A549 (cell line): ENCODE data around the gene RELL2. TPM values are rescaled to one million over a fixed set of nuclear protein-coding genes. Genes with fewer than 3 reads are reported as not detected.

Experiments used
- ATAC-seq, 2 experiments: fragments of 200-7000 bp in 1 of 2; fragments of >200 bp in 1 of 2; cut with Nextera tagmentation in 1 of 2; cut with Tn5 transposase in 1 of 2; 3 replicates each; pipeline versions ENCODE4 v1.8.0 to v1.9.1; 2018 to 2020; ENCODE audit warnings: mild to moderate bottlenecking in 1 of 2, moderate library complexity in 1 of 2
- CTCF ChIA-PET: fragments of 300-600 bp; sonication (Branson Sonifier 250); formaldehyde crosslinking; extraction: SDS; loops from one replicate; lab custom pipeline; 2021; ENCODE audit warnings: antibody characterized with exemption, inconsistent platforms; lab: Yijun Ruan, JAX
- POLR2A ChIA-PET: fragments of 350-600 bp; formaldehyde crosslinking; extraction: SDS; loops from one replicate; lab custom pipeline; 2021; ENCODE audit warnings: antibody characterized with exemption, inconsistent platforms; lab: Yijun Ruan, JAX
- DNase-seq, 2 experiments: peaks; one replicate each; pipeline versions ENCODE4 v3.0.0 to v3.0.0-alpha.2; 2011 to 2016; ENCODE audit warnings: low read depth in 1 of 2, low spot score in 1 of 2
- FAIRE-seq: peaks from 2 replicates; lab custom pipeline; 2011; peaks lifted over from hg19 to GRCh38; lab: Jason Lieb, UNC
- H3K27ac ChIP-seq, 2 experiments: fragments of >200 bp; sonication (Bioruptor Twin); formaldehyde crosslinking; 3 replicates each; pipeline ENCODE4 v1.5.1; 2016 to 2017
- H3K4me1 ChIP-seq: fragments of >200 bp; sonication (Bioruptor Twin); formaldehyde crosslinking; 3 replicates; pipeline ENCODE4 v1.6.1; 2016
- H3K4me2 ChIP-seq: fragments of >200 bp; sonication (Bioruptor Twin); formaldehyde crosslinking; 3 replicates; pipeline ENCODE4 v1.6.1; 2016
- H3K4me3 ChIP-seq: fragments of >200 bp; sonication (Bioruptor Twin); formaldehyde crosslinking; 3 replicates; pipeline ENCODE4 v1.5.1; 2016
- H3K9me3 ChIP-seq: fragments of >200 bp; sonication (Bioruptor Twin); formaldehyde crosslinking; 3 replicates; pipeline ENCODE4 v1.6.1; 2016
- ATOH8 ChIP-seq: fragments of 250-450 bp; sonication (Bioruptor Pico); IDR thresholded peaks from 2 replicates; pipeline ENCODE4 v1.5.0; 2020; ENCODE audit warnings: low read depth, mild to moderate bottlenecking, moderate library complexity
- BCL3 ChIP-seq: fragments of >200 bp; sonication (Bioruptor Twin); formaldehyde crosslinking; IDR thresholded peaks from 3 replicates; pipeline ENCODE4 v1.6.1; 2016
- BHLHE40 ChIP-seq: IDR thresholded peaks from 2 replicates; pipeline ENCODE4 v1.6.1; 2012; ENCODE audit warnings: low read depth, low read length, inconsistent platforms
- CEBPB ChIP-seq, 2 experiments: fragments of >200 bp in 1 of 2; sonication (Bioruptor Twin) in 1 of 2; formaldehyde crosslinking in 1 of 2; IDR thresholded peaks; 2 replicates each; pipeline ENCODE4 v1.6.1; 2012 to 2016
- CHD2 ChIP-seq: fragments of 150-350 bp; IDR thresholded peaks from 2 replicates; pipeline ENCODE4 v1.6.1; 2014; ENCODE audit warnings: low read length; ENCODE audit not compliant: partially characterized antibody
- CHD4 ChIP-seq: fragments of 200-600 bp; sonication (generic); IDR thresholded peaks from 2 replicates; pipeline ENCODE4 v1.6.1; 2016; ENCODE audit warnings: antibody characterized with exemption, mild to moderate bottlenecking, borderline replicate concordance
- CTCF ChIP-seq: fragments of >200 bp; sonication (Bioruptor Twin); formaldehyde crosslinking; IDR thresholded peaks from 3 replicates; pipeline ENCODE4 v1.5.1; 2016
- E2F6 ChIP-seq: IDR thresholded peaks from 2 replicates; pipeline ENCODE4 v1.6.1; 2012; ENCODE audit warnings: low read depth, borderline replicate concordance
- EHF ChIP-seq: fragments of 250-450 bp; sonication (Bioruptor Pico); IDR thresholded peaks from 2 replicates; pipeline ENCODE4 v1.5.0; 2020; ENCODE audit warnings: mild to moderate bottlenecking
- EP300 ChIP-seq, 2 experiments: fragments of >200 bp; sonication (Bioruptor Twin); formaldehyde crosslinking; IDR thresholded peaks; 2 replicates in 1 of 2; 3 replicates in 1 of 2; pipeline ENCODE4 v1.6.1; 2016 to 2017
- ESRRA ChIP-seq: fragments of 150-350 bp; IDR thresholded peaks from 2 replicates; pipeline ENCODE4 v1.6.1; 2014; ENCODE audit warnings: mild to moderate bottlenecking, low read length, borderline replicate concordance
- FOXS1 ChIP-seq: fragments of 250-450 bp; sonication (Bioruptor Pico); IDR thresholded peaks from 2 replicates; pipeline ENCODE4 v1.5.0; 2020; ENCODE audit warnings: mild to moderate bottlenecking, moderate library complexity
- HDAC2 ChIP-seq: fragments of 200-600 bp; sonication (generic); IDR thresholded peaks from 2 replicates; pipeline ENCODE4 v1.6.1; 2016
- HEYL ChIP-seq: fragments of 250-450 bp; sonication (Bioruptor Pico); IDR thresholded peaks from 2 replicates; pipeline ENCODE4 v1.8.0; 2021; ENCODE audit warnings: mild to moderate bottlenecking, moderate library complexity
- HOXB5 ChIP-seq: fragments of 250-450 bp; sonication (Bioruptor Pico); IDR thresholded peaks from 2 replicates; pipeline ENCODE4 v1.5.0; 2020; ENCODE audit warnings: mild to moderate bottlenecking, moderate library complexity
- JUN ChIP-seq, 2 experiments: fragments of >200 bp; sonication (Bioruptor Twin); formaldehyde crosslinking; IDR thresholded peaks; 2 replicates in 1 of 2; 3 replicates in 1 of 2; pipeline ENCODE4 v1.6.1; 2016 to 2017
- KDM1A ChIP-seq: fragments of 200-600 bp; sonication (generic); IDR thresholded peaks from 2 replicates; pipeline ENCODE4 v1.6.1; 2016; ENCODE audit warnings: low read depth, mild to moderate bottlenecking
- MYC ChIP-seq: IDR thresholded peaks from 2 replicates; pipeline ENCODE4 v1.6.1; 2012; ENCODE audit warnings: mild to moderate bottlenecking, inconsistent platforms, low read length, improper control_type of control experiment, borderline replicate concordance
- NFE2L2 ChIP-seq: fragments of 150-350 bp; conservative IDR thresholded peaks from 2 replicates; pipeline ENCODE4 v1.6.1; 2014; ENCODE audit warnings: low read length
- NPAS2 ChIP-seq: fragments of 250-450 bp; sonication (Bioruptor Pico); IDR thresholded peaks from 2 replicates; pipeline ENCODE4 v1.8.0; 2022; ENCODE audit warnings: mild to moderate bottlenecking, moderate library complexity, borderline replicate concordance
- NR3C1 ChIP-seq: fragments of >200 bp; sonication (Bioruptor Twin); formaldehyde crosslinking; IDR thresholded peaks from 3 replicates; pipeline ENCODE4 v1.6.1; 2017
- POLR2AphosphoS2 ChIP-seq: conservative IDR thresholded peaks from 2 replicates; pipeline ENCODE4 v1.6.1; 2012; ENCODE audit warnings: low read length, improper control_type of control experiment, inconsistent platforms
- RAD21 ChIP-seq, 2 experiments: fragments of >200 bp in 1 of 2; sonication (Bioruptor Twin) in 1 of 2; formaldehyde crosslinking in 1 of 2; IDR thresholded peaks in 1 of 2; conservative IDR thresholded peaks in 1 of 2; 2 replicates in 1 of 2; 3 replicates in 1 of 2; pipeline ENCODE4 v1.6.1; 2012 to 2018; ENCODE audit warnings: inconsistent platforms in 1 of 2
- REST ChIP-seq: fragments of 200-600 bp; sonication (generic); IDR thresholded peaks from 2 replicates; pipeline ENCODE4 v1.6.1; 2016; ENCODE audit warnings: antibody characterized with exemption, mild to moderate bottlenecking, moderate library complexity
- RNF2 ChIP-seq: fragments of 200-600 bp; sonication (generic); IDR thresholded peaks from 2 replicates; pipeline ENCODE4 v1.6.1; 2016; ENCODE audit warnings: low read depth, mild to moderate bottlenecking, antibody characterized with exemption, moderate library complexity, borderline replicate concordance
- TFCP2L1 ChIP-seq: fragments of 250-450 bp; sonication (Bioruptor Pico); IDR thresholded peaks from 2 replicates; pipeline ENCODE4 v1.5.0; 2021; ENCODE audit warnings: mild to moderate bottlenecking
- ZC3H11A ChIP-seq: fragments of 450-650 bp; IDR thresholded peaks from 2 replicates; pipeline ENCODE4 v1.6.1; 2014; ENCODE audit warnings: antibody characterized with exemption, mild to moderate bottlenecking
- ZNF302 ChIP-seq: fragments of 250-450 bp; sonication (Bioruptor Pico); IDR thresholded peaks from 2 replicates; pipeline ENCODE4 v1.9.0; 2021; ENCODE audit warnings: inconsistent platforms, mild to moderate bottlenecking, moderate library complexity
- ZSCAN20 ChIP-seq: fragments of 250-450 bp; sonication (Bioruptor Pico); IDR thresholded peaks from 2 replicates; pipeline ENCODE4 v1.8.0; 2022; ENCODE audit warnings: mild to moderate bottlenecking, moderate library complexity
- WGBS: methylation state at CpG from one replicate; pipeline ENCODE4 v1.1.6; 2017; ENCODE audit errors: missing lambda C conversion rate; 5-methylcytosine and 5-hydroxymethylcytosine counted together
- polyA plus RNA-seq, 4 experiments: library from polyadenylated mRNA; depleted of rRNA in 3 of 4; stranded (reverse); fragments of >200 nt; fragmentation: RNase III in 1 of 4; extraction: RNeasy Plus Mini Kit Qiagen cat#74134 plus additional on column Dnase treatment in 1 of 4; gene quantifications; 2 replicates in 3 of 4; 3 replicates in 1 of 4; pipeline ENCODE4 v1.2.3, GENCODE V29; 2011 to 2017

Gene RELL2
- polyA plus RNA-seq, 2 of the 4 experiments (the other 2 are of a cell fraction), result 3.6 to 6.5 TPM

- FAIRE-seq (no peak), ATAC-seq (no peak), DNase-seq (no peak)
- Histone ChIP-seq H3K4me1 (peaks cover 27% of the 10 kb centered on the region), H3K27ac (no peak overlapping the region), H3K9me3 (no peaks in the 10 kb centered on the region), H3K4me3 (no peak overlapping the region), H3K4me2 (no peak overlapping the region)
- ChIA-PET POLR2A (no interaction called here), CTCF (interaction anchor here (1.3 to 11.9 kb wide), 5 partner anchors 9 to 188 kb away, joined by 3 to 170 read pairs (median 22); partner anchors contain the start of gene DIAPH1)
- TF ChIP-seq HOXB5, result no peak
- TF ChIP-seq HDAC2, result no peak
- no peak for TF ChIP-seq BHLHE40
- TF ChIP-seq ESRRA, result no peak
- no peak for TF ChIP-seq KDM1A
- TF ChIP-seq RNF2, result no peak
- TF ChIP-seq NPAS2, result no peak
- TF ChIP-seq EHF, result no peak
- no peak for TF ChIP-seq ZSCAN20 (CRISPR knock-in tag)
- no peak for TF ChIP-seq HEYL (CRISPR knock-in tag)
- TF ChIP-seq JUN (IDR thresholded peaks at IDR 0.05), result no peak
- TF ChIP-seq E2F6, result no peak
- TF ChIP-seq FOXS1, result no peak
- TF ChIP-seq NFE2L2, result no peak
- TF ChIP-seq EP300 (IDR thresholded peaks at IDR 0.05), result no peak
- no peak for TF ChIP-seq RAD21 (conservative IDR thresholded peaks at IDR 0.05 in 1 of 2, IDR thresholded peaks at IDR 0.05 in 1 of 2)
- no peak for TF ChIP-seq ZNF302 (CRISPR knock-in tag)
- no peak for TF ChIP-seq REST
- TF ChIP-seq CHD2, result no peak
- WGBS, result 87% methylated on average over 2 of the region's 2 CpGs
Observed at GRCh38 chr5:141638771-141639170, 2.0 kb downstream of the RELL2 start.

DNA sequence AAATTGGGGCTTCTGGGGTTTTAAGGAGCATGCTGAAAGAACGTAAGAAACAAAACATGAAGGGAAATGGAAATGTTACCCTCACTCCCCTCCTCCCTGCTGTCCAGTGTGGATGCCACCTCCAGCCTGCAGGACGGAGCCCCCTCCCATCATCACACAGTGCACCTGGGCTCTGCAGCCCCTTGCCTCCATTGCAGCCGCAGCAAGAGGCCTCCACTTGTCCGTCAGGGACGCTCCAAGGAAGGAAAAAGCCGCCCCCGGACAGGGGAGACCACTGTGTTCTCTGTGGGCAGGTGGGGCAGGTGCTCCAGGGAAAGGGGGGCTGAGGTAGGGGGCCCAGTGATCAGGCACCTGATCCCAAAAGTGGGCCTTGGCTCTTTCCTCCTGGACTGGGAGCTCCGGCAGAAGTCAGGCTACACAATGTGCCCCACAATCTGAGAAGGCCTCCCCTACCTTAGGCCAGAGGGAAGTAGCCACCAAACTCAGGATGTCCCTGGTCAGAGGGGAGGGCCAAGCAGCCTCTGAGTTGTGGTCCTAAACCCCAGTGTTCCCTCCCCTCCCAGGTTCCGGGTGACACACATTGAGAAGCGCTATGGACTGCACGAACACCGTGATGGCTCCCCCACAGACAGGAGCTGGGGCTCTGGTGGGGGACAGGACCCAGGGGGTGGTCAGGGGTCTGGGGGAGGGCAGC lies 2.7 kb downstream of the RELL2 start:
- CTCF ChIA-PET, result interaction anchor here (1.2 to 4.1 kb wide), 3 partner anchors 8 to 41 kb away, joined by 3 to 22 read pairs (median 18); partner anchors contain the start of gene DIAPH1
- H3K4me3 ChIP-seq, result no peak overlapping the region
- 93% methylated on average over 5 of the region's 12 CpGs for WGBS
- no peak for TF ChIP-seq CHD4
- no peak for TF ChIP-seq ZC3H11A
- no peak for TF ChIP-seq JUN (IDR thresholded peaks at IDR 0.05)
- no peak for TF ChIP-seq ZNF302 (CRISPR knock-in tag)
- TF ChIP-seq ATOH8, result no peak
- no peak for TF ChIP-seq TFCP2L1 (CRISPR knock-in tag)
- no peak for TF ChIP-seq CEBPB (IDR thresholded peaks at IDR 0.05)
- TF ChIP-seq CTCF, result no peak
- no peak for TF ChIP-seq POLR2AphosphoS2
- TF ChIP-seq E2F6, result no peak
- TF ChIP-seq EHF, result no peak
- no peak for TF ChIP-seq ZSCAN20 (CRISPR knock-in tag)
- TF ChIP-seq BCL3, result no peak
- no peak for TF ChIP-seq NPAS2
- TF ChIP-seq MYC, result no peak
- TF ChIP-seq NR3C1, result no peak

More for the DNA sequence above, 2.7 kb downstream of the RELL2 start:
- Histone ChIP-seq H3K9me3 (no peaks in the 10 kb centered on the region), H3K27ac (no peak overlapping the region), H3K4me2 (no peak overlapping the region), H3K4me1 (peaks cover 27% of the 10 kb centered on the region)
- FAIRE-seq, result no peak
- DNase-seq, result no peak
- no peak for ATAC-seq
- POLR2A ChIA-PET, result no interaction called here
